ENCODE results near the gene CD247. TPM values are rescaled to one million over a fixed set of nuclear protein-coding genes. Genes with fewer than 3 reads are reported as not detected.

CD247 gene
- total RNA-seq, 4 donors from 2014 or later = 0.26 to 2.0 (median 0.52) TPM; not detected in 1

GRCh38 chr1:167500283-167500860 lies 18.0 kb downstream of the CD247 start:
- no peaks in the 10 kb centered on the region for H3K36me3 ChIP-seq
- no peak for DNase-seq (ENCODE audit: extremely low spot score)
- WGBS = 72% methylated on average over 4 of the region's 4 CpGs

GRCh38 chr1:167499664-167500101 lies 18.6 kb downstream of the CD247 start:
- intact Hi-C loops (cut with DNase I) = no loop called here
- no peaks in the 10 kb centered on the region for H3K4me1 ChIP-seq
- peaks cover 0 to 15% (median 0%) of the 10 kb centered on the region in 4 donors for H3K27me3 ChIP-seq
- 74% methylated on average over 3 of the region's 3 CpGs for WGBS
- H3K9me3 ChIP-seq = no peaks in the 10 kb centered on the region
- H3K36me3 ChIP-seq = no peaks in the 10 kb centered on the region
- DNase-seq (ENCODE audit: extremely low spot score) = no peak
- no peak overlapping the region for H3K4me3 ChIP-seq
- no peak overlapping the region for H3K27ac ChIP-seq (replicated peaks in 1 of 4)
- TF ChIP-seq POLR2A (IDR thresholded peaks at IDR 0.05; ENCODE audit: low read depth) (no peak), EP300 (IDR thresholded peaks at IDR 0.05) (no peak), CTCF (IDR thresholded peaks at IDR 0.05) (no peak), POLR2AphosphoS5 (IDR thresholded peaks at IDR 0.05) (no peak)

More at GRCh38 chr1:167500283-167500860, 18.0 kb downstream of the CD247 start:
- H3K27ac ChIP-seq (replicated peaks in 1 of 4) = no peak overlapping the region
- H3K4me3 ChIP-seq = no peak overlapping the region
- H3K27me3 ChIP-seq = peaks cover 0 to 13% (median 0%) of the 10 kb centered on the region in 4 donors
- no peaks in the 10 kb centered on the region for H3K4me1 ChIP-seq
- intact Hi-C loops (cut with DNase I) = no loop called here
- TF ChIP-seq POLR2AphosphoS5 (IDR thresholded peaks at IDR 0.05) (no peak), POLR2A (IDR thresholded peaks at IDR 0.05; ENCODE audit: low read depth) (no peak), EP300 (IDR thresholded peaks at IDR 0.05) (no peak), CTCF (IDR thresholded peaks at IDR 0.05) (no peak)
- H3K9me3 ChIP-seq = no peaks in the 10 kb centered on the region

- peaks cover 0 to 18% (median 0%) of the 10 kb centered on the region in 4 donors for H3K27me3 ChIP-seq
- intact Hi-C loops (cut with DNase I) = no loop called here
- TF ChIP-seq EP300 (IDR thresholded peaks at IDR 0.05) (no peak), POLR2AphosphoS5 (IDR thresholded peaks at IDR 0.05) (no peak), CTCF (IDR thresholded peaks at IDR 0.05) (no peak), POLR2A (IDR thresholded peaks at IDR 0.05; ENCODE audit: low read depth) (no peak)
- H3K4me3 ChIP-seq = no peak overlapping the region
- no peaks in the 10 kb centered on the region for H3K36me3 ChIP-seq
- no peaks in the 10 kb centered on the region for H3K9me3 ChIP-seq
- no peak overlapping the region for H3K27ac ChIP-seq (replicated peaks in 1 of 4)
- 62% methylated on average over 4 of the region's 4 CpGs for WGBS
- no peak for DNase-seq (ENCODE audit: extremely low spot score)
- H3K4me1 ChIP-seq = no peaks in the 10 kb centered on the region
Measured at GRCh38 chr1:167499106-167499505, 19.2 kb downstream of the CD247 start.

- Histone ChIP-seq H3K36me3 (no peaks in the 10 kb centered on the region), H3K9me3 (no peaks in the 10 kb centered on the region), H3K27me3 (peaks cover 0 to 23% (median 0%) of the 10 kb centered on the region in 4 donors), H3K4me3 (no peak overlapping the region), H3K27ac (replicated peaks in 1 of 4) (no peak overlapping the region), H3K4me1 (no peaks in the 10 kb centered on the region)
- no peak for DNase-seq (ENCODE audit: extremely low spot score)
- intact Hi-C loops (cut with DNase I) = no loop called here
- TF ChIP-seq EP300 (IDR thresholded peaks at IDR 0.05) (no peak), POLR2A (IDR thresholded peaks at IDR 0.05; ENCODE audit: low read depth) (no peak), CTCF (IDR thresholded peaks at IDR 0.05) (no peak), POLR2AphosphoS5 (IDR thresholded peaks at IDR 0.05) (no peak)
- WGBS = 75% methylated on average over 11 of the region's 11 CpGs
Measured at GRCh38 chr1:167496797-167497619, 21.3 kb downstream of the CD247 start.
